ENCODE measurements around the gene ORM1. TPM values are rescaled to one million over a fixed set of nuclear protein-coding genes. Genes with fewer than 3 reads are reported as not detected.

ORM1 gene
- total RNA-seq, 2 donors from 2014 or later, result 1.8 TPM; not detected in 1

GRCh38 chr9:114369216-114370130, 46.6 kb downstream of the ORM1 start:
- no peak for DNase-seq (ENCODE audit: low spot score)
- intact Hi-C loops (cut with DNase I), result no loop called here

GRCh38 chr9:114370251-114370967, 47.5 kb downstream of the ORM1 start:
- intact Hi-C loops (cut with DNase I), result no loop called here
- DNase-seq (ENCODE audit: low spot score), result no peak

DNA sequence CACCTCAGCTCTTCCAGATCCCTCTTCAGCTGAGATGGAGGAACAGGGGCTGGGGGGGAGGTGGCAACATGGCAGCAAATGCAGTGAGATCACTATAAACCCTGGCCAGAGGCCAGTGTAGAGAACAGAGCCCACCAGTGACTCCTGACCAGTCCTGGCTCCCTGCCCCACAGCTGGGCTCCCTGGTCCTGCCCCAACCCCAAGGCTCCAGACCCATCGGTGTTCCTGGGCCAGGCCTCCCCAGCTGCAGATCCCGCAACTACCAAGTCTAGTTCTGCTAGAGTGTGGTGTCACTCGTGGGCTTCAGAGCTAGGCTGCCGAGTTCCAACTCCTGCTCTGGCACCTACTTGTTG, 48.0 kb downstream of the ORM1 start:
- no peak for DNase-seq (ENCODE audit: low spot score)

GRCh38 chr9:114371343-114371944, 48.5 kb downstream of the ORM1 start:
- intact Hi-C loops (cut with DNase I), result no loop called here
- no peak for DNase-seq (ENCODE audit: low spot score)

More for the DNA sequence above, 48.0 kb downstream of the ORM1 start:
- intact Hi-C loops (cut with DNase I), result no loop called here

DNA sequence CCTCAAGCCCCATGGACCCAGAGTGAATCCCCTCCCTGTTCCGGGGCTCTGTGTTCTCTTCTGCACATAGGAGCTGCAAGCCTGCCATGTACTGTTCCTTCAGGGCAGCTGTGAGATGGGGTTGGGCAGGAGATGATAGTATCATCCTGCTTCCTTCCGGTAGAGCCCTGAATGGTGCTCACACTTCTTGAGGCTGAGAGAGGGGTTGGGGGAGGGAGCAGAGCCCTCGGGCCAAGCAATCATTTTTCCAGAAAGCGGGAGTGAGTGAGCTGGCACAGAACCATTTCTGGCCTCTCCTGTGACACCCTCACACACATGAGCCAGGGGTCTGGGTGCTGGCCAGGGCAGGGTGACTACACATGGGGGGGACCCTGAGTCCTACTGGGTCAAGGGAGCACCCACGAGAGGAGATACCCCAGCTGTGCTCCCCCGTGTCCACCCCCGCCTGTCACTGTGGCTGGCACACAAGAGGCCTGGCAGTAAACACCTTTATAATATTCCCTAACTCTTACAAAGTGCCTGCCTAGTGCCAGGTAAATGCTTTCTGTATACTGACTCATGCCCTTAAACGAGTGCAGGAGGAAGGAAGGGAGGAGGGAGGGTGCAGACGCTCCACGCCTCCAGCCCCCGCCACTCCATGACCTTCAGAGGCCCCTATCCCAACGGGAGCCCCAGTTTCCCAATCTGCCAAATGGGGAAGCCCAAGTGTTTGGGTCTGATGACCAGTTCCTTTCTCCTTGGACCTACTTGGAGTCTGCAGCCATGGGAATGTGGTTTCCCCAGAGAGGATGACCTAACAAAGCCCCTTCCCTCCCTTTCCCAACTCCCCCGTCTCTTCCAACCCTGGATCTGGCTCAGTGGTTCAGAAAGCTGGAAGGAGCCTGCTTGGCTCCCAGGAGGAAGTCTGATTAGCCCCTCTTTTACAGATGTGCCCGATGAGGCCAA, 49.3 kb downstream of the ORM1 start:
- intact Hi-C loops (cut with DNase I), result no loop called here
- no peak for DNase-seq (ENCODE audit: low spot score)

GRCh38 chr9:114372921-114373448, 50.1 kb downstream of the ORM1 start:
- intact Hi-C loops (cut with DNase I), result no loop called here
- peak; percentile 90 for DNase-seq (ENCODE audit: low spot score)

DNA sequence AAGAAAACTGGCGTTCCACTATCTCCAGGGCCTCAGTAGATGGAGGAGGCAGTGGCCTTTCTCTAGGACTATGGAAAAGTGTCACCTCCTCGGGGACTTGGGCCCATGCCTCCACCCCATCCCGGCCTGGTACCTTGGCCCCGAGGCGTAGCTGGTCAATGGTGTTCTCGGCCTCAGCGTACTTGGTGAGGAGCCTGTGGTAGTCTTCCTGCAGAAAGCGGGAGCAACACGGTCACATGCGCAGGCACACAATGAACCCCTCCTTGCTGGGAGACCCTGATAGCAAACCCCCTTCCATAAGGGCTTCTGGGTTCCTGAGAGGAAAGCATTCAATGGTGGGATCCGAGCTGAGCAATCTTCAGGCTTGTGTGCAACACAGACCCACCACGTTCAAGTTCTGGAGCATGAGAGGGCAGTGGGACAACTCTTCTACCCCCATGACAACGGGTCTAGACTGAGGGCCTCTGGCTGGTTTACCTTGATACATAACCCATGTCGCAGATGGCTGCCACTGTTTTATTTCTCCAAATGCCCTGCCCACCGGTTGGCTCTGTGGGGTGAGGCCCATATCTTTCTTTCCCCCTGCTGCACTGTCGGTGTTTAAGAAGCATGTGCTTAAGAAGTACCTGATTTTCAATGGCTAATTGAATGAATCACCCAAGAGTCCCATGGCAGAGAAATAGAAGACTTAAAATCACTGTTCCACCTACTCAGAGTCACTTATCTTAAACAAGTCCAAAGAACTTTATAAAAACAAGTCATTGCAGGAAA, 51.2 kb downstream of the ORM1 start:
- no peak for DNase-seq (ENCODE audit: low spot score)
- intact Hi-C loops (cut with DNase I), result no loop called here

- no peak for DNase-seq (ENCODE audit: low spot score)
- intact Hi-C loops (cut with DNase I), result no loop called here
Measured at GRCh38 chr9:114374936-114375335, 52.0 kb downstream of the ORM1 start.

GRCh38 chr9:114375386-114376175, 52.7 kb downstream of the ORM1 start:
- DNase-seq (ENCODE audit: low spot score), result no peak

More at GRCh38 chr9:114375386-114376175, 52.7 kb downstream of the ORM1 start:
- intact Hi-C loops (cut with DNase I), result no loop called here

Other genes with a start within 250 kb of the ORM1 start
- under 1 TPM in 1 of 2 donors, not detected in 1; 0.65 TPM for gene AMBP, start 244.8 kb upstream of the ORM1 start, total RNA-seq
- not detected for gene KIF12, start 223.8 kb upstream of the ORM1 start, total RNA-seq
- gene COL27A1, start 167.6 kb upstream of the ORM1 start, total RNA-seq, result 1 to 10 TPM; 6.7 to 8.1 TPM
- not detected for gene ORM2, start 6.8 kb downstream of the ORM1 start, total RNA-seq
- gene AKNA, start 64.9 kb downstream of the ORM1 start, total RNA-seq, result 10 to 100 TPM; 23.8 to 32.4 TPM
- 1 to 10 TPM; 2.5 to 2.6 TPM for gene WHRN, start 182.4 kb downstream of the ORM1 start, total RNA-seq

Measured in posterior vena cava (tissue), 2 donors.